Karpas-422 (cell line): ENCODE data around the gene AUP1. TPM values are rescaled to one million over a fixed set of nuclear protein-coding genes. Genes with fewer than 3 reads are reported as not detected.

ENCODE experiments used
- DNase-seq: peaks from one replicate; pipeline ENCODE4 v3.0.0-alpha.2; 2015
- H2AFZ ChIP-seq: fragments of 200-600 bp; sonication (generic); 2 replicates; pipeline ENCODE4 v1.6.1; 2014; ENCODE audit warnings: antibody characterized with exemption, low read length, mixed read lengths
- H3K27ac ChIP-seq: fragments of 200-600 bp; sonication (generic); 2 replicates; pipeline ENCODE4 v1.5.1; 2014; ENCODE audit warnings: mild to moderate bottlenecking, low read length, moderate library complexity
- H3K27me3 ChIP-seq: fragments of 200-600 bp; sonication (generic); 2 replicates; pipeline ENCODE4 v1.6.1; 2014; ENCODE audit warnings: low read length, mixed read lengths
- H3K36me3 ChIP-seq: fragments of 200-600 bp; sonication (generic); 2 replicates; pipeline ENCODE4 v1.6.1; 2014; ENCODE audit warnings: low read length, mixed read lengths; ENCODE audit not compliant: insufficient read depth
- H3K4me1 ChIP-seq: fragments of 200-600 bp; sonication (generic); 2 replicates; pipeline ENCODE4 v1.6.1; 2014; ENCODE audit warnings: mild to moderate bottlenecking, low read length, mixed read lengths
- H3K4me2 ChIP-seq: fragments of 200-600 bp; sonication (generic); 2 replicates; pipeline ENCODE4 v1.6.1; 2014; ENCODE audit warnings: low read length, low read depth, mild to moderate bottlenecking; ENCODE audit not compliant: poor library complexity, severe bottlenecking
- H3K4me3 ChIP-seq: fragments of 200-600 bp; sonication (generic); 2 replicates; pipeline ENCODE4 v1.5.1; 2014; ENCODE audit warnings: mild to moderate bottlenecking, antibody characterized with exemption, low read length, mixed read lengths
- H3K79me2 ChIP-seq: fragments of 200-600 bp; sonication (generic); 2 replicates; pipeline ENCODE4 v1.6.1; 2014; ENCODE audit warnings: mild to moderate bottlenecking, low read length, mixed read lengths
- H3K9ac ChIP-seq: fragments of 200-600 bp; sonication (generic); 2 replicates; pipeline ENCODE4 v1.6.0; 2014; ENCODE audit warnings: low read length
- H3K9me2 ChIP-seq: fragments of 200-600 bp; sonication (generic), shearing (Covaris generic); replicated peaks from 2 replicates; pipeline ENCODE4 v1.6.0; 2014; ENCODE audit warnings: mild to moderate bottlenecking, low read length, moderate library complexity; ENCODE audit not compliant: insufficient read depth
- H3K9me3 ChIP-seq: fragments of 300-700, 200-600 bp; sonication (generic); 2 replicates; pipeline ENCODE4 v1.6.1; 2014; ENCODE audit warnings: low read length, mixed read lengths
- H4K20me1 ChIP-seq: fragments of 200-600 bp; sonication (generic); 2 replicates; pipeline ENCODE4 v1.6.1; 2014; ENCODE audit warnings: mild to moderate bottlenecking, antibody characterized with exemption, low read length, low read depth; ENCODE audit not compliant: insufficient read depth
- total RNA-seq: library from RNA; depleted of rRNA; stranded (reverse); fragments of >200 nt; shearing (Covaris generic); gene quantifications from 2 replicates; pipeline ENCODE4 v1.2.3, GENCODE V29; 2014; ENCODE audit warnings: low replicate concordance

AUP1 gene
- total RNA-seq, 1 experiment from 2014 or later, result 216 TPM

GRCh38 chr2:74498500-74499266, 30.8 kb downstream of the AUP1 start:
- Histone ChIP-seq H3K9ac (no peak overlapping the region), H2AFZ (no peak overlapping the region), H3K79me2 (peaks cover 11% of the 10 kb centered on the region), H3K27me3 (no peaks in the 10 kb centered on the region), H3K4me1 (peaks cover 25% of the 10 kb centered on the region), H4K20me1 (no peaks in the 10 kb centered on the region), H3K9me3 (no peaks in the 10 kb centered on the region), H3K4me2 (no peak overlapping the region), H3K9me2 (no peaks in the 10 kb centered on the region), H3K27ac (no peak overlapping the region), H3K36me3 (peaks cover 6% of the 10 kb centered on the region; the same call in 1 of the 2 replicates), H3K4me3 (no peak overlapping the region)
- DNase-seq, result no peak

GRCh38 chr2:74497777-74498499, 31.6 kb downstream of the AUP1 start:
- Histone ChIP-seq H3K4me2 (no peak overlapping the region), H3K36me3 (peaks cover 11% of the 10 kb centered on the region; the same call in 1 of the 2 replicates), H3K9me2 (no peaks in the 10 kb centered on the region), H3K9me3 (no peaks in the 10 kb centered on the region), H4K20me1 (no peaks in the 10 kb centered on the region), H3K9ac (no peak overlapping the region), H3K4me3 (no peak overlapping the region), H2AFZ (no peak overlapping the region), H3K27me3 (no peaks in the 10 kb centered on the region), H3K79me2 (peaks cover 11% of the 10 kb centered on the region), H3K4me1 (peaks cover 19% of the 10 kb centered on the region), H3K27ac (no peak overlapping the region)
- DNase-seq, result no peak

- H3K9ac ChIP-seq, result no peak overlapping the region
- H3K9me3 ChIP-seq, result no peaks in the 10 kb centered on the region
- no peak overlapping the region for H3K4me3 ChIP-seq
- no peak overlapping the region for H3K4me2 ChIP-seq
- H3K27me3 ChIP-seq, result no peaks in the 10 kb centered on the region
- no peaks in the 10 kb centered on the region for H4K20me1 ChIP-seq
- H3K36me3 ChIP-seq, result peaks cover 12% of the 10 kb centered on the region; the same call in 1 of the 2 replicates
- peaks cover 12% of the 10 kb centered on the region for H3K4me1 ChIP-seq
- no peak for DNase-seq
- no peak overlapping the region for H3K27ac ChIP-seq
- no peaks in the 10 kb centered on the region for H3K9me2 ChIP-seq
- H3K79me2 ChIP-seq, result peaks cover 5% of the 10 kb centered on the region
- no peak overlapping the region for H2AFZ ChIP-seq
Measured at GRCh38 chr2:74496997-74497776, 32.3 kb downstream of the AUP1 start.

GRCh38 chr2:74495440-74495839, 34.1 kb downstream of the AUP1 start:
- H3K36me3 ChIP-seq, result peaks cover 22% of the 10 kb centered on the region; the same call in 1 of the 2 replicates
- no peaks in the 10 kb centered on the region for H3K9me3 ChIP-seq
- H3K4me1 ChIP-seq, result no peaks in the 10 kb centered on the region
- no peak overlapping the region for H3K9ac ChIP-seq
- H3K9me2 ChIP-seq, result no peaks in the 10 kb centered on the region
- no peaks in the 10 kb centered on the region for H3K79me2 ChIP-seq
- no peak overlapping the region for H3K4me3 ChIP-seq
- DNase-seq, result no peak
- H3K4me2 ChIP-seq, result no peak overlapping the region
- no peaks in the 10 kb centered on the region for H3K27me3 ChIP-seq
- H4K20me1 ChIP-seq, result no peaks in the 10 kb centered on the region
- H2AFZ ChIP-seq, result no peak overlapping the region
- H3K27ac ChIP-seq, result no peak overlapping the region

GRCh38 chr2:74493546-74493945, 36.0 kb downstream of the AUP1 start:
- Histone ChIP-seq H3K36me3 (peaks cover 22% of the 10 kb centered on the region; the same call in 1 of the 2 replicates), H3K9me3 (no peaks in the 10 kb centered on the region), H3K27ac (no peak overlapping the region), H3K4me3 (no peak overlapping the region), H3K4me1 (no peaks in the 10 kb centered on the region), H3K27me3 (no peaks in the 10 kb centered on the region), H2AFZ (no peak overlapping the region), H3K9me2 (no peaks in the 10 kb centered on the region), H3K79me2 (no peaks in the 10 kb centered on the region), H4K20me1 (no peaks in the 10 kb centered on the region), H3K9ac (no peak overlapping the region), H3K4me2 (no peak overlapping the region)
- no peak for DNase-seq

- Histone ChIP-seq H3K27me3 (no peaks in the 10 kb centered on the region), H3K9me2 (no peaks in the 10 kb centered on the region), H4K20me1 (no peaks in the 10 kb centered on the region), H3K4me1 (no peaks in the 10 kb centered on the region), H3K9ac (no peak overlapping the region), H3K4me3 (no peak overlapping the region), H3K27ac (no peak overlapping the region), H3K9me3 (no peaks in the 10 kb centered on the region), H3K79me2 (peaks cover 4% of the 10 kb centered on the region; the same call in 1 of the 2 replicates), H2AFZ (no peak overlapping the region), H3K36me3 (peaks cover 25% of the 10 kb centered on the region; the same call in 1 of the 2 replicates), H3K4me2 (no peak overlapping the region)
- DNase-seq, result no peak
Measured at GRCh38 chr2:74491648-74492544, 37.6 kb downstream of the AUP1 start.

- Histone ChIP-seq H2AFZ (no peak overlapping the region), H3K9ac (no peak overlapping the region), H3K4me1 (no peaks in the 10 kb centered on the region), H3K27ac (no peak overlapping the region), H3K9me3 (no peaks in the 10 kb centered on the region), H3K36me3 (peaks cover 25% of the 10 kb centered on the region; the same call in 1 of the 2 replicates), H3K27me3 (no peaks in the 10 kb centered on the region), H3K4me3 (no peak overlapping the region), H4K20me1 (no peaks in the 10 kb centered on the region), H3K9me2 (no peaks in the 10 kb centered on the region), H3K4me2 (no peak overlapping the region), H3K79me2 (peaks cover 11% of the 10 kb centered on the region; the same call in 1 of the 2 replicates)
- DNase-seq, result no peak
Measured at GRCh38 chr2:74489906-74490305, 39.6 kb downstream of the AUP1 start.
